Body of pancreas (tissue), 4 donors: Measurements from ENCODE around the gene GRB10. TPM values are rescaled to one million over a fixed set of nuclear protein-coding genes. Genes with fewer than 3 reads are reported as not detected.
"Not testable (repeated sequence)": the region's sequence is repeated elsewhere in the genome, so short reads cannot be mapped to it uniquely, and the experiment has no call there.

Experiments used
- ATAC-seq: fragments of 150-250 bp; one replicate; pipeline ENCODE4 v1.9.1; 2016
- DNase-seq, 4 donors: peaks; one replicate each; pipeline ENCODE4 v3.0.0-alpha.2; 2019
- H3K27ac ChIP-seq, 4 donors: fragments of 200-600 bp; sonication (generic); 1 replicate in 3 of 4; 2 replicates in 1 of 4; pipeline versions ENCODE4 v1.5.1 to v1.6.1; 2016 to 2019; ENCODE audit warnings: mild to moderate bottlenecking in 1 of 4, mixed read lengths in 1 of 4, moderate library complexity in 1 of 4
- H3K27me3 ChIP-seq, 2 donors: fragments of 200-600 bp; sonication (generic); one replicate each; pipeline ENCODE4 v1.6.0; 2016; ENCODE audit warnings: mild to moderate bottlenecking in 1 of 2
- H3K36me3 ChIP-seq, 2 donors: fragments of 200-600 bp; sonication (generic); replicated peaks in 1 of 2; 2 replicates each; pipeline ENCODE4 v1.5.1; 2016; ENCODE audit warnings: low read depth in 2 of 2; ENCODE audit not compliant: insufficient read depth in 1 of 2
- H3K4me1 ChIP-seq: fragments of 200-600 bp; sonication (generic); one replicate; pipeline ENCODE4 v1.6.0; 2016
- H3K4me3 ChIP-seq, 2 donors: fragments of 200-600 bp; sonication (generic); 1 replicate in 1 of 2; 2 replicates in 1 of 2; pipeline ENCODE4 v1.5.1; 2016 to 2019
- H3K9me3 ChIP-seq, 3 donors: fragments of 200-600 bp; sonication (generic); 1 replicate in 2 of 3; 2 replicates in 1 of 3; pipeline ENCODE4 v1.5.1; 2016
- CTCF ChIP-seq, 7 experiments: fragments of 450-650 bp in 4 of 7; fragments of 200-600 bp in 3 of 7; sonication (generic) in 3 of 7; IDR thresholded peaks; one replicate each; pipeline ENCODE4 v1.5.1; 2016 to 2019; ENCODE audit warnings: antibody characterized with exemption in 7 of 7
- POLR2A ChIP-seq, 3 donors: fragments of 450-650 bp; IDR thresholded peaks; one replicate each; pipeline ENCODE4 v1.6.1; 2016; ENCODE audit warnings: antibody characterized with exemption in 3 of 3, mild to moderate bottlenecking in 2 of 3
- WGBS, 2 donors: methylation state at CpG; one replicate each; pipeline ENCODE4 v1.1.5; 2017; 5-methylcytosine and 5-hydroxymethylcytosine counted together
- intact Hi-C: fragments of 100-400 bp; cut with DNase I; formaldehyde crosslinking; loops from one replicate; pipeline ENCODE4 v1.15.1; 2023
- total RNA-seq, 2 donors: library from RNA; depleted of rRNA; stranded (reverse); fragments of >200 nt; gene quantifications; one replicate each; pipeline ENCODE4 v1.1.0, GENCODE V29; 2016

Gene GRB10
- total RNA-seq, 2 donors from 2014 or later = 130 to 229 TPM

- peaks cover 15% of the 10 kb centered on the region for H3K4me1 ChIP-seq
- H3K9me3 ChIP-seq = no peaks in the 10 kb centered on the region
- ATAC-seq = no peak
- H3K27me3 ChIP-seq = no peaks in the 10 kb centered on the region
- H3K27ac ChIP-seq = no peak overlapping the region
- no peak for DNase-seq
- intact Hi-C loops = no loop called here
- TF ChIP-seq POLR2A (IDR thresholded peaks at IDR 0.05) (no peak), CTCF (IDR thresholded peaks at IDR 0.05) (peak in 6 of 7 experiments; percentile 6 to 31 (median 20))
- 77 to 84% methylated on average over 8 of the region's 8 CpGs for WGBS, 2 donors
- H3K36me3 ChIP-seq = peaks cover 0 to 14% of the 10 kb centered on the region in 2 donors
- H3K4me3 ChIP-seq = no peak overlapping the region
Measured at GRCh38 chr7:50588937-50589336, 193.8 kb downstream of the GRB10 start.

- H3K9me3 ChIP-seq = no peaks in the 10 kb centered on the region
- TF ChIP-seq CTCF (IDR thresholded peaks at IDR 0.05) (no peak), POLR2A (IDR thresholded peaks at IDR 0.05) (no peak)
- intact Hi-C loops = no loop called here
- H3K4me3 ChIP-seq = no peak overlapping the region
- peak overlapping the region in 3 of 4 donors; percentile 10 to 23 (median 18) for H3K27ac ChIP-seq
- peak in 1 of 4 donors; percentile 40 for DNase-seq
- WGBS, 2 donors = 34 to 50% methylated on average over 6 of the region's 6 CpGs
- no peaks in the 10 kb centered on the region for H3K27me3 ChIP-seq
- ATAC-seq = peak; percentile 37
- peaks cover 0 to 8% of the 10 kb centered on the region in 2 donors for H3K36me3 ChIP-seq
- H3K4me1 ChIP-seq = peaks cover 15% of the 10 kb centered on the region
Measured at GRCh38 chr7:50587737-50588136, 195.0 kb downstream of the GRB10 start.

GRCh38 chr7:50584793-50585408, 197.8 kb downstream of the GRB10 start:
- TF ChIP-seq POLR2A (IDR thresholded peaks at IDR 0.05) (no peak), CTCF (IDR thresholded peaks at IDR 0.05) (peak in 1 of 7 experiments; percentile 7)
- ATAC-seq (peak; percentile 90), DNase-seq (peak; percentile 71 to 87 (median 80))
- intact Hi-C loops = no loop called here
- no peak overlapping the region for H3K4me3 ChIP-seq
- no peaks in the 10 kb centered on the region for H3K9me3 ChIP-seq
- peaks cover 19% of the 10 kb centered on the region for H3K4me1 ChIP-seq
- H3K36me3 ChIP-seq = no peaks in the 10 kb centered on the region
- 45 to 85% methylated on average over 5 of the region's 5 CpGs for WGBS, 2 donors
- peak overlapping the region in 3 of 4 donors; percentile 61 to 78 (median 74) for H3K27ac ChIP-seq
- no peaks in the 10 kb centered on the region for H3K27me3 ChIP-seq

GRCh38 chr7:50584386-50584785, 198.3 kb downstream of the GRB10 start:
- ATAC-seq = no peak
- Histone ChIP-seq H3K4me3 (no peak overlapping the region), H3K9me3 (no peaks in the 10 kb centered on the region), H3K4me1 (peaks cover 19% of the 10 kb centered on the region), H3K36me3 (no peaks in the 10 kb centered on the region), H3K27ac (peak overlapping the region in 3 of 4 donors; percentile 61 to 78 (median 74)), H3K27me3 (no peaks in the 10 kb centered on the region)
- no peak for DNase-seq
- intact Hi-C loops = no loop called here
- WGBS, 2 donors = 77 to 78% methylated on average over 4 of the region's 4 CpGs
- TF ChIP-seq CTCF (IDR thresholded peaks at IDR 0.05) = no peak

- peak overlapping the region in 2 of 4 donors; percentile 74 to 78 for H3K27ac ChIP-seq
- H3K27me3 ChIP-seq, DNase-seq, H3K4me3 ChIP-seq, intact Hi-C loops, H3K9me3 ChIP-seq, ATAC-seq, H3K36me3 ChIP-seq: not testable (repeated sequence)
- WGBS, 2 donors = 81 to 90% methylated on average over 4 of the region's 4 CpGs
- peaks cover 19% of the 10 kb centered on the region for H3K4me1 ChIP-seq
Measured at GRCh38 chr7:50583295-50583694, 199.4 kb downstream of the GRB10 start.

GRCh38 chr7:50582271-50582670, 200.4 kb downstream of the GRB10 start:
- H3K36me3 ChIP-seq, DNase-seq, H3K27ac ChIP-seq, ATAC-seq, H3K9me3 ChIP-seq, H3K27me3 ChIP-seq, H3K4me3 ChIP-seq, intact Hi-C loops: not testable (repeated sequence)
- peaks cover 12% of the 10 kb centered on the region for H3K4me1 ChIP-seq
- WGBS, 2 donors = 81 to 84% methylated on average over 4 of the region's 4 CpGs

GRCh38 chr7:50580666-50581065, 202.0 kb downstream of the GRB10 start:
- ATAC-seq, H3K4me3 ChIP-seq, DNase-seq, H3K9me3 ChIP-seq, H3K27me3 ChIP-seq, intact Hi-C loops, H3K36me3 ChIP-seq: not testable (repeated sequence)
- peaks cover 12% of the 10 kb centered on the region for H3K4me1 ChIP-seq
- 88 to 90% methylated on average over 2 of the region's 2 CpGs for WGBS, 2 donors
- H3K27ac ChIP-seq = peak overlapping the region in 1 of 4 donors; percentile 18
